DOHH2 (cell line): ENCODE results near the gene GASK1B.

Source experiments
- H3F3A ChIP-seq: fragments of 200-600 bp; sonication (generic), shearing (Covaris generic); 2 replicates; pipeline ENCODE4 v1.6.0; 2016; ENCODE audit warnings: antibody characterized with exemption, mild to moderate bottlenecking; ENCODE audit not compliant: control insufficient read depth, insufficient read depth
- H3K27ac ChIP-seq: fragments of 200-600 bp; sonication (generic); 2 replicates; pipeline ENCODE4 v1.5.1; 2014; ENCODE audit warnings: low read depth, mild to moderate bottlenecking, low read length, moderate library complexity
- H3K27me3 ChIP-seq: fragments of 200-600 bp; sonication (generic); 2 replicates; pipeline ENCODE4 v1.6.1; 2014; ENCODE audit warnings: mild to moderate bottlenecking, low read length, mixed read lengths; ENCODE audit not compliant: control insufficient read depth
- H3K36me3 ChIP-seq: fragments of 200-600 bp; sonication (generic); 2 replicates; pipeline ENCODE4 v1.6.1; 2014; ENCODE audit warnings: mild to moderate bottlenecking, low read length, moderate library complexity, mixed read lengths; ENCODE audit not compliant: control insufficient read depth
- H3K4me1 ChIP-seq: fragments of 200-600 bp; sonication (generic); 2 replicates; pipeline ENCODE4 v1.6.1; 2014; ENCODE audit warnings: mild to moderate bottlenecking, low read length, mixed read lengths; ENCODE audit not compliant: control insufficient read depth
- H3K4me2 ChIP-seq: fragments of 200-600 bp; sonication (generic); 2 replicates; pipeline ENCODE4 v1.6.0; 2014; ENCODE audit warnings: mild to moderate bottlenecking, low read length, moderate library complexity
- H3K4me3 ChIP-seq: fragments of 200-600 bp; sonication (generic); 2 replicates; pipeline ENCODE4 v1.5.1; 2014; ENCODE audit warnings: mild to moderate bottlenecking, low read length, mixed read lengths
- H3K79me2 ChIP-seq: fragments of 200-600 bp; sonication (generic); 2 replicates; pipeline ENCODE4 v1.6.1; 2014; ENCODE audit warnings: mild to moderate bottlenecking, low read length, mixed read lengths; ENCODE audit not compliant: control insufficient read depth
- H3K9me2 ChIP-seq: fragments of 200-600 bp; sonication (generic); replicated peaks from 2 replicates; pipeline ENCODE4 v1.6.1; 2014; ENCODE audit warnings: mild to moderate bottlenecking, low read length, mixed read lengths; ENCODE audit not compliant: control insufficient read depth
- H3K9me3 ChIP-seq: fragments of 200-600 bp; sonication (generic); 2 replicates; pipeline ENCODE4 v1.6.1; 2014; ENCODE audit warnings: antibody characterized with exemption, low read length, mixed read lengths; ENCODE audit not compliant: control insufficient read depth, insufficient read depth
- H4K20me1 ChIP-seq: fragments of 200-600 bp; sonication (generic); 2 replicates; pipeline ENCODE4 v1.6.0; 2014; ENCODE audit warnings: low read depth, mild to moderate bottlenecking, antibody characterized with exemption, low read length, moderate library complexity; ENCODE audit not compliant: control insufficient read depth, insufficient read depth
- CTCF ChIP-seq: fragments of 200-600 bp; sonication (generic); IDR thresholded peaks from one replicate; pipeline ENCODE4 v1.5.1; 2014; ENCODE audit warnings: antibody characterized with exemption, mild to moderate bottlenecking, low read depth, low read length; ENCODE audit not compliant: poor library complexity, severe bottlenecking
- EZH2phosphoT487 ChIP-seq: fragments of 200-600 bp; sonication (generic); IDR thresholded peaks from 2 replicates; pipeline ENCODE4 v1.6.1; 2017; ENCODE audit warnings: borderline replicate concordance, mild to moderate bottlenecking, antibody characterized with exemption, low read length, moderate library complexity, mixed read lengths

Gene GASK1B

DNA sequence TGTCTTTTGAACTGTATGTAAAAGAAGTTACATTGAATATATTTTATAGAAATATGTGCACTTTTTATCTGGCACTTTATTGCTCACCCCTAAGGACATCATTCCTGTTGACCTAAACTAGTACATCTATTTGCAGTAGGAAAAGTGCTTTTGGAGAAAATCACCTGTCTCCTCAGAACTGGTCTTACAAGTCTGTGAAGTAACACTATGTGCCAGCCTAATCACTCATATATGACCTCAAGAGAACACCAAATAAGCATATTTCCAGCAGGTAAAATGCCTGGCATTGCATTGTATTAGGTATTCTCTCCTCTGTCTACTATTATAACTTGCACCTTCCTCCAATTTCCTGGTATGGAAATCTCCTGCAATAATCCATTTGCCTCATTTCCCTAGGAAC, 4.0 kb upstream of the GASK1B start:
- H4K20me1 ChIP-seq: no peaks in the 10 kb centered on the region
- no peak overlapping the region for H3K27ac ChIP-seq
- H3K36me3 ChIP-seq: no peaks in the 10 kb centered on the region
- H3K9me2 ChIP-seq: no peaks in the 10 kb centered on the region
- H3K79me2 ChIP-seq: no peaks in the 10 kb centered on the region
- no peaks in the 10 kb centered on the region for H3F3A ChIP-seq
- TF ChIP-seq EZH2phosphoT487 (no peak), CTCF (no peak)
- H3K4me1 ChIP-seq: peaks cover 5% of the 10 kb centered on the region; the same call in 1 of the 2 replicates
- H3K4me3 ChIP-seq: no peak overlapping the region
- H3K27me3 ChIP-seq: peaks cover 2% of the 10 kb centered on the region; the same call in 1 of the 2 replicates
- H3K9me3 ChIP-seq: no peaks in the 10 kb centered on the region
- H3K4me2 ChIP-seq: no peak overlapping the region

- H3K4me3 ChIP-seq: no peak overlapping the region
- no peaks in the 10 kb centered on the region for H3K9me2 ChIP-seq
- TF ChIP-seq CTCF (no peak), EZH2phosphoT487 (no peak)
- peaks cover 5% of the 10 kb centered on the region; the same call in 1 of the 2 replicates for H3K4me1 ChIP-seq
- no peaks in the 10 kb centered on the region for H4K20me1 ChIP-seq
- H3K36me3 ChIP-seq: no peaks in the 10 kb centered on the region
- no peak overlapping the region for H3K27ac ChIP-seq
- H3K27me3 ChIP-seq: peaks cover 5% of the 10 kb centered on the region
- H3K9me3 ChIP-seq: no peaks in the 10 kb centered on the region
- H3K4me2 ChIP-seq: no peak overlapping the region
- H3F3A ChIP-seq: no peaks in the 10 kb centered on the region
- no peaks in the 10 kb centered on the region for H3K79me2 ChIP-seq
These were observed 3.3 kb upstream of the GASK1B start for GRCh38 chr4:158176108-158176507.

GRCh38 chr4:158170691-158171561, 1.9 kb downstream of the GASK1B start:
- Histone ChIP-seq H3K4me2 (peak overlapping the region; percentile 31; the same call in 1 of the 2 replicates), H3F3A (no peaks in the 10 kb centered on the region), H4K20me1 (no peaks in the 10 kb centered on the region), H3K4me1 (peaks cover 17% of the 10 kb centered on the region), H3K27me3 (peaks cover 7% of the 10 kb centered on the region), H3K27ac (peak overlapping the region; percentile 29; the same call in 1 of the 2 replicates), H3K4me3 (peak overlapping the region; percentile 47), H3K79me2 (no peaks in the 10 kb centered on the region), H3K9me3 (no peaks in the 10 kb centered on the region), H3K9me2 (no peaks in the 10 kb centered on the region), H3K36me3 (no peaks in the 10 kb centered on the region)
- TF ChIP-seq EZH2phosphoT487 (no peak), CTCF (peak; percentile 72)
